Measurements from ENCODE around the gene EIF3J. TPM values are rescaled to one million over a fixed set of nuclear protein-coding genes. Genes with fewer than 3 reads are reported as not detected.
A peak's percentile ranks its signal among the peaks of the same experiment; 100 is the strongest.
"Not testable (repeated sequence)": the region's sequence is repeated elsewhere in the genome, so short reads cannot be mapped to it uniquely, and the experiment has no call there.

EIF3J gene
- polyA plus RNA-seq, 6 donors from 2014 or later = 9.3 to 22.5 (median 13.1) TPM

DNA sequence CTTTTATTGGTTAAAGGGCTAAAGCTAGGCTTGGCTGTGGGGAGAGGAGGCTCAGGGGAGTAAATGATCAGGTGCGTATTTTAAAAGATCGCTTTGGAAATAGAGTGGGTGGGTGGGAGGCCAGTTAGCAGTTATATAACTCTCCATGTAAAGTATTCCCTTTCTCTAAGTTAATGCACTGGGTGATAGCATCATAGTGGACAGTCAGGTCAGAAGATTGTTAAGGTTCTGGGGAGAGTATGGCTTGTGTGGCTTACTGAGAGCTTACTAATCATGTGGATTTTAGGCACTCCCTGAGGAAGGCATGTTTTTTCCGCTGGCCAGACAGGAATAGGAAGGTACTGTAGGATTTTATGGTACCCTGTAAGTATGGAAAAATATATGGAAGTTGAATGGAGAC is 6.3 kb upstream of the EIF3J start:
- Mint-ChIP-seq H3K27me3 (no peaks in the 10 kb centered on the region), H3K36me3 (no peaks in the 10 kb centered on the region), H3K27ac (peak overlapping the region in 1 of 6 donors; percentile 78), H3K4me3 (peak overlapping the region in 1 of 8 donors; percentile 29), H3K9me3 (no peaks in the 10 kb centered on the region), H3K4me1 (peaks cover 11 to 19% (median 13%) of the 10 kb centered on the region in 3 donors)
- DNase-seq = no peak
- ATAC-seq (ENCODE audit: low read depth in 2 of 2) = no peak

DNA sequence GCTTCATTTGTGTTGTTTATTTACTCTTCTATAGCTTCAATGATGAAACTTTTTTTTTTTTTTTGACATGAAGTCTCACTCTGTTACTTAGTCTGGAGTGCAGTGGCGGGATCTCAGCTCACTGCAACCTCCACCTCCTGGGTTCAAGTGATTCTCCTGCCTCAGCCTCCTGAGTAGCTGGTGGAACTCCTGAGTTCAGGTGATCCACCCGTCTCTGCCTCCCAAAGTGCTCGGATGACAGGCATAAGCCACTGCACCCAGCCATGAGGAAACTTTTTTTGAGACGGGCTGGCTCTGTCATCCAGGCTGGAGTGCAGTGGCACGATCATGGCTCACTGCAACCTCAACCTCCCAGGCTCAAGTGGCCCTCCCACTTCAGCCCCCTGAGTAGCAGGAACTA is 4.7 kb upstream of the EIF3J start:
- H3K27me3 Mint-ChIP-seq; ATAC-seq (ENCODE audit: low read depth in 2 of 2); H3K9me3 Mint-ChIP-seq; H3K4me3 Mint-ChIP-seq; DNase-seq; H3K36me3 Mint-ChIP-seq: not testable (repeated sequence)
- peaks cover 17 to 25% (median 18%) of the 10 kb centered on the region in 3 donors for H3K4me1 Mint-ChIP-seq
- H3K27ac Mint-ChIP-seq = peak overlapping the region in 2 of 6 donors; percentile 20 to 44

DNA sequence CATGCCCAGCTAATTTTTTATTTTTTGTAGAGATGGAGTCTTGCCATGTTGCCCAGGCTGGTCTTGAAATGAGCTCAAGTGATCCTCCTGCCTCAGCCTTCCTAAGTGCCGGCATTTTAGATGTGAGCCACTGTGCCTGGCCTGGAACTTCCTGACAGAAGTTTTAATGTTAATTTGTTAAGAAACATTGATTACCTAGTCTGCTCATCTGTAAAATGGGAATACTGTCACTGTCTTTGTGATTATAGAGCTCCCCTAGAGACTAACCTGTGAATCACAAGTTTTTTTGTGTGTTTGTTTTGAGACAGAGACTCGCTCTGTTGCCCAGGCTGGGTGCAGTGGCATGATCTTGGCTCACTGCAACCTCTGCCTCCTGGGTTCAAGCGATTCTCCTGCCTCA is 4.3 kb upstream of the EIF3J start:
- DNase-seq = no peak
- Mint-ChIP-seq H3K9me3 (no peaks in the 10 kb centered on the region), H3K4me3 (peak overlapping the region in 3 of 8 donors; percentile 42 to 70 (median 43)), H3K27ac (peak overlapping the region in 4 of 6 donors; percentile 13 to 76 (median 56)), H3K4me1 (peaks cover 19 to 26% (median 19%) of the 10 kb centered on the region in 3 donors), H3K27me3 (no peaks in the 10 kb centered on the region), H3K36me3 (no peaks in the 10 kb centered on the region)
- ATAC-seq (ENCODE audit: low read depth in 2 of 2) = no peak

DNA sequence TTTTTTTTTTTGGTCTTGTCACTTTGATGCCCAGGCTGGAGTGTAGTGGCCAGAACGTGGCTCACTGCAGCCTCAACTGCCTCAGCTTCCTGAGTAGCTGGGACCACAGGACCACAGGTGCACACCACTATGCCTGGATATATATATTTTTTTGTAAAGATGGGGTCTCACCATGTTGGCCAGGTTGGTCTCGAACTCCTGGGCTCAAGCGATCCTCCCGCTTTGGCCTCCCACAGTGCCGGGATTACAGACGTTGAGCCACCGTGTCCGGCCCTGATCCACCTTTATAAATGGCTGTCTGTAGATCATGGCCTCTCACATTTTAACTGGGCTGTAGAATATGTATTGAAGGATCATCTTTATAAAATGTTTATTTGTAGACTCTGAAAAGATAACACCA is 1.9 kb upstream of the EIF3J start:
- Mint-ChIP-seq H3K9me3 (no peaks in the 10 kb centered on the region), H3K36me3 (no peaks in the 10 kb centered on the region), H3K4me3 (peak overlapping the region; percentile 54 to 96 (median 94)), H3K27me3 (no peaks in the 10 kb centered on the region), H3K4me1 (peaks cover 26 to 44% (median 32%) of the 10 kb centered on the region in 3 donors), H3K27ac (peak overlapping the region in 4 of 6 donors; percentile 81 to 97 (median 94))
- no peak for ATAC-seq (ENCODE audit: low read depth in 2 of 2)
- no peak for DNase-seq

DNA sequence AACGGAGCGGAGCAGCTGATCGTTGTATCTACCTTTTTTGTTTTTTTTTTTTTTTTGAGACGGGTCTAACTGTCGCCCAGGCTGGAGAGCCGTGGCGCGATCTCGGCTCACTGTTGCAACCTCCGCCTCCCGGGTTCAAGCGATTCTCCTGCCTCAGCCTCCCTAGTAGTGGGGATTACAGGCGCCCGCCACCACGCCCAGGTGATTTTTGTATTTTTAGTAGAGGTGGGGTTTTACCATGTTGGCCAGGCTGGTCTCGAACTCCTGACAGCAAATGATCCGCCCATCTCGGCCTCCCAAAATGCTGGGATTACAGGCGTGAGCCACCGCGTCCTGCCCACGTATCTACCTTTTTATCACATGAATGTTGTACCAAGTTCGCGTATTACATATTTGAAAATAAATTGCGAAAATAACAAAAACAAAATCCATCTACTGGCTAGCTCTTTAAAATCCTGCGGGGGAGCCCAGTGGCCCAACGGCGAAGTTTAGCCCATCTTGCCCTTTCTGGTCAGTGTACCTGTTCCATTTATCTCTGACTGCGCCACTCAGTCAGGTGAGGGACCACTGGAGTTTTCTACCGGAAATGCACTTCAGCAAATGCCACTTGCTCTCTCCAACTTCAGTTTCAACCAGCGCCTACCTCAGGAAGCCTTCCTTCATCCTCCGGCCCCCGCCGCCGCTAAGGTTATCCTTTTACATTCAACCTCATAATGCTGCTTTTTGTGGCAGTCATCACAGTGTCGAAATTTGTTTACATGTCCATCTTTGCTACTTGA is 1.2 kb upstream of the EIF3J start:
- Mint-ChIP-seq H3K4me1 (peaks cover 24 to 47% (median 34%) of the 10 kb centered on the region in 3 donors), H3K36me3 (no peaks in the 10 kb centered on the region)
- no peak for ATAC-seq (ENCODE audit: low read depth in 2 of 2)

GRCh38 chr15:44536302-44536961 is 515 bp upstream of the EIF3J start:
- H3K4me1 Mint-ChIP-seq = peaks cover 27 to 53% (median 37%) of the 10 kb centered on the region in 3 donors
- no peaks in the 10 kb centered on the region for H3K9me3 Mint-ChIP-seq
- peak; percentile 55 to 59 for ATAC-seq (ENCODE audit: low read depth in 2 of 2)
- peak overlapping the region; percentile 83 to 97 (median 94) for H3K27ac Mint-ChIP-seq
- peaks cover 0 to 3% of the 10 kb centered on the region in 2 donors for H3K36me3 Mint-ChIP-seq
- no peak for DNase-seq
- H3K27me3 Mint-ChIP-seq = no peaks in the 10 kb centered on the region
- peak overlapping the region; percentile 87 to 97 (median 95) for H3K4me3 Mint-ChIP-seq

More for the DNA sequence above, 1.2 kb upstream of the EIF3J start:
- Mint-ChIP-seq H3K27me3 (no peaks in the 10 kb centered on the region), H3K27ac (peak overlapping the region; percentile 83 to 97 (median 94)), H3K4me3 (peak overlapping the region; percentile 87 to 97 (median 95)), H3K9me3 (no peaks in the 10 kb centered on the region)
- peak; percentile 24 for DNase-seq

DNA sequence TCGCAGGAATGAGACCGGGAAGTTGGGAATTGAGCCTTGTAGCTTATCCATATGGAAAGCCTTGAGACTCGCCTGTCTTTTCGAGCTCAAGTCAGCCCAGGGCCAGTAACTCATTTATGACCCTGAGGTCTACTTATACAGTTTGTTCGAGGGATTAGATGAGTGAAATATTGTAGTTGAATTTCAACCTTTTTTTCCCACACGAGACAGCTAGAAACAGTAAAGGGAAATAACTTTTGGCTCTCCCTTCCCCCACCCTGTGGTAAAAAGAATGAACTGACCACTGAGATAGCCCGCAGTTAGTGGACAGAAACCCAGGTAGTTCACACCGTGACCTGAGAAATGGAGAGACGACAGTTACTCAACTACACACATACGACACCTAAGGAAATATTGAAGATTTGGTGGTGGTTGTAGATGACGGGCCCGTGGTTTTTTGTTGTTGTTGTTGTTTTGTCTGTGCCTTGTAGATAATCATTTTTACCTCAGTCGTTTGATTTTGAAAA is 841 bp downstream of the EIF3J start:
- H3K27ac Mint-ChIP-seq = peak overlapping the region; percentile 90 to 98 (median 96)
- peaks cover 27 to 66% (median 49%) of the 10 kb centered on the region in 3 donors for H3K4me1 Mint-ChIP-seq
- DNase-seq = no peak
- peak overlapping the region; percentile 87 to 97 (median 95) for H3K4me3 Mint-ChIP-seq
- H3K27me3 Mint-ChIP-seq = no peaks in the 10 kb centered on the region
- no peaks in the 10 kb centered on the region for H3K9me3 Mint-ChIP-seq
- ATAC-seq (ENCODE audit: low read depth in 2 of 2) = no peak
- peaks cover 0 to 3% of the 10 kb centered on the region in 2 donors for H3K36me3 Mint-ChIP-seq

DNA sequence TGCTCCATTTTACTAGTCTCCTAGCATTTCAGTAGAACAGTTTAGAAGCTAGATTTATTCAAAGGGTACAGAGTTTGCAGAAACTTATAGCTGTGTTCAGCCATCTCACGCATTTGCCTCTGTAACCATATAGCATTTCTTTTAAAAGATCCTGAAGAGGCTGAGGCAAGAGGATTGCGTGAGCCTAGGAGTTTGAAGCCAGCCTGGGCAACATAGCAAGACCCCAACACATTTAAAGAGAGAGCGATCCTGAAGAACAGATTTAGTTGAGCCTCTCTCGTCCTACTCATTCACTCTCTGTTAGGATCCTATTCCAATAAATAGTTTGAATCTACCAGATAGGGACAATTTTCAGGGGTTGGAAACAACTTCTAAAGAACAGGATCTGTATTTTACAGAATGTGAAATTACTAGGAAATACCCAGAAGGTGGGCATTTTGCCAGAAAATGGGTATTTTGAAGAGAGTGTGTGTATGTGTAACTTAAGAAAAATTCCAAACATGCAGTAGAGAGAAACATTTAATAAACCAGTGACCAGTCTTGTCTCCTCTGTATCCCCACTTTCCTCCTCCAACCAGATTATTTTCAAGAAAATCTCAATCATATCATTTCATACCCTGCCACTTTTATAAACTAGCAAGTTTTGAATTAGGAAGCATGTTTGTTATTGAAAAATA is 4.5 kb downstream of the EIF3J start:
- Mint-ChIP-seq H3K27me3 (no peaks in the 10 kb centered on the region), H3K4me1 (peaks cover 20 to 71% (median 54%) of the 10 kb centered on the region in 3 donors), H3K27ac (peak overlapping the region in 3 of 6 donors; percentile 28 to 62 (median 41)), H3K36me3 (peaks cover 3 to 7% of the 10 kb centered on the region in 2 donors), H3K9me3 (no peaks in the 10 kb centered on the region), H3K4me3 (no peak overlapping the region)
- DNase-seq = no peak
- no peak for ATAC-seq (ENCODE audit: low read depth in 2 of 2)

GRCh38 chr15:44542596-44542995 is 5.6 kb downstream of the EIF3J start:
- peak overlapping the region in 1 of 8 donors; percentile 19 for H3K4me3 Mint-ChIP-seq

DNA sequence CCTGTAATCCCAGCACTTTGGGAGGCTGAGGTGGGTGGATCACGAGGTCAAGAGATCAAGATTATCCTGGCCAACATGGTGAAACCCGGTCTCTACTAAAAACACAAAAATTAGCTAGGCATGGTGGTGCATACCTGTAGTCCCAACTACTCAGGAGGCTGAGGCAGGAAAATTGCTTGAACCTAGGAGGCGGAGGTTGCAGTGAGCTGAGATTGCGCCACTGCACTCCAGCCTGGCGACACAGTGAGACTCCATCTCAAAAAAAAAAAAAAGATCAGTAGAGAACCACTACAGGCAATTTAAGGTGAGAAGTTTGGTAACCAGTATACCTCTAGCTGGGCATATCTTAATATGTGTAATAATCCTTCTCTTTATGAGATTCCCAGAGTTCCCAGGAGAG is 7.8 kb downstream of the EIF3J start:
- ATAC-seq (ENCODE audit: low read depth in 2 of 2); H3K9me3 Mint-ChIP-seq; DNase-seq; H3K27me3 Mint-ChIP-seq; H3K4me3 Mint-ChIP-seq; H3K36me3 Mint-ChIP-seq: not testable (repeated sequence)
- peaks cover 13 to 64% (median 42%) of the 10 kb centered on the region in 3 donors for H3K4me1 Mint-ChIP-seq
- peak overlapping the region in 1 of 6 donors; percentile 33 for H3K27ac Mint-ChIP-seq

More at GRCh38 chr15:44542596-44542995, 5.6 kb downstream of the EIF3J start:
- no peak for DNase-seq
- H3K27ac Mint-ChIP-seq = peak overlapping the region in 2 of 6 donors; percentile 44 to 67
- H3K36me3 Mint-ChIP-seq = peaks cover 3 to 7% of the 10 kb centered on the region in 2 donors
- peaks cover 21 to 73% (median 54%) of the 10 kb centered on the region in 3 donors for H3K4me1 Mint-ChIP-seq
- H3K27me3 Mint-ChIP-seq = no peaks in the 10 kb centered on the region
- ATAC-seq (ENCODE audit: low read depth in 2 of 2) = no peak
- no peaks in the 10 kb centered on the region for H3K9me3 Mint-ChIP-seq

- Mint-ChIP-seq H3K27me3 (no peaks in the 10 kb centered on the region), H3K9me3 (no peaks in the 10 kb centered on the region), H3K27ac (peak overlapping the region in 2 of 6 donors; percentile 12 to 76), H3K4me3 (no peak overlapping the region), H3K4me1 (peaks cover 19 to 66% (median 47%) of the 10 kb centered on the region in 3 donors), H3K36me3 (peaks cover 1 to 11% of the 10 kb centered on the region in 2 donors)
- DNase-seq (no peak), ATAC-seq (ENCODE audit: low read depth in 2 of 2) (peak; percentile 25 to 28)
Measured at GRCh38 chr15:44545913-44546802, 9.2 kb downstream of the EIF3J start.

DNA sequence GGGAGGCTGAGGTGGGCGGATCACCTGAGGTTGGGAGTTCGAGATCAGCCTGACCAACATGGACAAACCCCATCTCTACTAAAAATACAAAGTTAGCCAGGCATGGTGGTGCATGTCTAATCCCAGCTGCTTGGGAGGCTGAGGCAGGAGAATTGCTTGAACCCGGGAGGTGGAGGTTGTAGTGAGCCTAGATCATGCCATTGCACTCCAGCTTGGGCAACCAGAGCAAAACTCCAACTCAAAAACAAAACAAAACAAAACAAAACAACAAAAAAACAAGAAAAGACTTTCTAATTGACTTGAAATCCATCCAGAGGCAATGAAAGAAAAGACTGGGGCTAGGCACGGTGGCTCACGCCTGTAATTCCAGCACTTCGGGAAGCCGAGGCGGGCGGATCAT is 12.2 kb downstream of the EIF3J start:
- not testable (repeated sequence) for H3K27me3 Mint-ChIP-seq; H3K4me3 Mint-ChIP-seq; ATAC-seq (ENCODE audit: low read depth in 2 of 2); H3K9me3 Mint-ChIP-seq; H3K36me3 Mint-ChIP-seq; DNase-seq
- Mint-ChIP-seq H3K27ac (peak overlapping the region in 4 of 6 donors; percentile 32 to 69 (median 60)), H3K4me1 (peaks cover 13 to 40% (median 23%) of the 10 kb centered on the region in 3 donors)

Data from naive B cell (primary cell).